GM23248 (cell line): ENCODE data around the gene TMEM184B.

Source experiments
- EZH2 ChIP-seq: fragments of 200-600 bp; sonication (generic); IDR thresholded peaks from 2 replicates; pipeline ENCODE4 v1.6.1; 2018; ENCODE audit warnings: antibody characterized with exemption, mild to moderate bottlenecking; ENCODE audit not compliant: insufficient read depth, poor library complexity, severe bottlenecking
- EZH2phosphoT487 ChIP-seq: fragments of 200-600 bp; sonication (generic); IDR thresholded peaks from 2 replicates; pipeline ENCODE4 v1.6.1; 2018; ENCODE audit warnings: antibody characterized with exemption, moderate library complexity, mild to moderate bottlenecking, low read depth; ENCODE audit not compliant: insufficient read depth

- no peak for TF ChIP-seq EZH2
- no peak for TF ChIP-seq EZH2phosphoT487
Observed at GRCh38 chr22:38284042-38284402, 11.2 kb upstream of the TMEM184B start.
